Neural cell (in vitro differentiated cells): ENCODE results near the gene GDPD3.

Source experiments
- SMC3 ChIP-seq: fragments of 450-650 bp; conservative IDR thresholded peaks from 2 replicates; pipeline ENCODE4 v1.6.1; 2014; ENCODE audit warnings: antibody characterized with exemption, mild to moderate bottlenecking, moderate library complexity; ENCODE audit not compliant: poor library complexity
- TAF1 ChIP-seq: IDR thresholded peaks from 2 replicates; pipeline ENCODE4 v1.6.1; 2012; ENCODE audit warnings: low read depth
- TF ChIP-seq, protein P1 (sequence below): fragments of 450-650 bp; IDR thresholded peaks from 2 replicates; pipeline ENCODE4 v1.5.1; 2014; ENCODE audit warnings: antibody characterized with exemption, mild to moderate bottlenecking, moderate library complexity; ENCODE audit not compliant: poor library complexity, severe bottlenecking
- TF ChIP-seq, protein P2 (sequence below): IDR thresholded peaks from 2 replicates; pipeline ENCODE4 v1.6.1; 2012; ENCODE audit warnings: borderline replicate concordance

DNA sequence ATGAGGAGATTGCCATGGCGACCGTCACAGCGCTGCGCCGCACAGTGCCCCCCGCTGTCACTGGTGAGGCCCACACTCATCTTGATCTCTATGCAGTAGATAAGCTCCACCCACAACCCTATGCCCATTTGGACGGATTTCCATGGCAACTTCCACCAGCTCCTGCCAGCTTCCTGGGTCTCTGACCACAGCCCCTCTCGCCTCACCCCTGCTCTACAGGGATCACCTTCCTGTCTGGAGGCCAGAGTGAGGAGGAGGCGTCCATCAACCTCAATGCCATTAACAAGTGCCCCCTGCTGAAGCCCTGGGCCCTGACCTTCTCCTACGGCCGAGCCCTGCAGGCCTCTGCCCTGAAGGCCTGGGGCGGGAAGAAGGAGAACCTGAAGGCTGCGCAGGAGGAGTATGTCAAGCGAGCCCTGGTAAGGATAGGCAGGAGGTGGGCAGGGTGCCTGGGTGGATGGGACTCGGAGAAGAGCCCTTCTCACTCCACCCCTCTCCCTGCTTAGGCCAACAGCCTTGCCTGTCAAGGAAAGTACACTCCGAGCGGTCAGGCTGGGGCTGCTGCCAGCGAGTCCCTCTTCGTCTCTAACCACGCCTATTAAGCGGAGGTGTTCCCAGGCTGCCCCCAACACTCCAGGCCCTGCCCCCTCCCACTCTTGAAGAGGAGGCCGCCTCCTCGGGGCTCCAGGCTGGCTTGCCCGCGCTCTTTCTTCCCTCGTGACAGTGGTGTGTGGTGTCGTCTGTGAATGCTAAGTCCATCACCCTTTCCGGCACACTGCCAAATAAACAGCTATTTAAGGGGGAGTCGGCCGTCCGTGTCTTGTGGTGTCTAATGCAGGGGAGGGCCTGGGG lies 43.5 kb downstream of the GDPD3 start:
- TF ChIP-seq SMC3 (no peak), TAF1 (no peak)
- TF ChIP-seq, protein P1, sequence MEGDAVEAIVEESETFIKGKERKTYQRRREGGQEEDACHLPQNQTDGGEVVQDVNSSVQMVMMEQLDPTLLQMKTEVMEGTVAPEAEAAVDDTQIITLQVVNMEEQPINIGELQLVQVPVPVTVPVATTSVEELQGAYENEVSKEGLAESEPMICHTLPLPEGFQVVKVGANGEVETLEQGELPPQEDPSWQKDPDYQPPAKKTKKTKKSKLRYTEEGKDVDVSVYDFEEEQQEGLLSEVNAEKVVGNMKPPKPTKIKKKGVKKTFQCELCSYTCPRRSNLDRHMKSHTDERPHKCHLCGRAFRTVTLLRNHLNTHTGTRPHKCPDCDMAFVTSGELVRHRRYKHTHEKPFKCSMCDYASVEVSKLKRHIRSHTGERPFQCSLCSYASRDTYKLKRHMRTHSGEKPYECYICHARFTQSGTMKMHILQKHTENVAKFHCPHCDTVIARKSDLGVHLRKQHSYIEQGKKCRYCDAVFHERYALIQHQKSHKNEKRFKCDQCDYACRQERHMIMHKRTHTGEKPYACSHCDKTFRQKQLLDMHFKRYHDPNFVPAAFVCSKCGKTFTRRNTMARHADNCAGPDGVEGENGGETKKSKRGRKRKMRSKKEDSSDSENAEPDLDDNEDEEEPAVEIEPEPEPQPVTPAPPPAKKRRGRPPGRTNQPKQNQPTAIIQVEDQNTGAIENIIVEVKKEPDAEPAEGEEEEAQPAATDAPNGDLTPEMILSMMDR: no peak
- TF ChIP-seq, protein P2, sequence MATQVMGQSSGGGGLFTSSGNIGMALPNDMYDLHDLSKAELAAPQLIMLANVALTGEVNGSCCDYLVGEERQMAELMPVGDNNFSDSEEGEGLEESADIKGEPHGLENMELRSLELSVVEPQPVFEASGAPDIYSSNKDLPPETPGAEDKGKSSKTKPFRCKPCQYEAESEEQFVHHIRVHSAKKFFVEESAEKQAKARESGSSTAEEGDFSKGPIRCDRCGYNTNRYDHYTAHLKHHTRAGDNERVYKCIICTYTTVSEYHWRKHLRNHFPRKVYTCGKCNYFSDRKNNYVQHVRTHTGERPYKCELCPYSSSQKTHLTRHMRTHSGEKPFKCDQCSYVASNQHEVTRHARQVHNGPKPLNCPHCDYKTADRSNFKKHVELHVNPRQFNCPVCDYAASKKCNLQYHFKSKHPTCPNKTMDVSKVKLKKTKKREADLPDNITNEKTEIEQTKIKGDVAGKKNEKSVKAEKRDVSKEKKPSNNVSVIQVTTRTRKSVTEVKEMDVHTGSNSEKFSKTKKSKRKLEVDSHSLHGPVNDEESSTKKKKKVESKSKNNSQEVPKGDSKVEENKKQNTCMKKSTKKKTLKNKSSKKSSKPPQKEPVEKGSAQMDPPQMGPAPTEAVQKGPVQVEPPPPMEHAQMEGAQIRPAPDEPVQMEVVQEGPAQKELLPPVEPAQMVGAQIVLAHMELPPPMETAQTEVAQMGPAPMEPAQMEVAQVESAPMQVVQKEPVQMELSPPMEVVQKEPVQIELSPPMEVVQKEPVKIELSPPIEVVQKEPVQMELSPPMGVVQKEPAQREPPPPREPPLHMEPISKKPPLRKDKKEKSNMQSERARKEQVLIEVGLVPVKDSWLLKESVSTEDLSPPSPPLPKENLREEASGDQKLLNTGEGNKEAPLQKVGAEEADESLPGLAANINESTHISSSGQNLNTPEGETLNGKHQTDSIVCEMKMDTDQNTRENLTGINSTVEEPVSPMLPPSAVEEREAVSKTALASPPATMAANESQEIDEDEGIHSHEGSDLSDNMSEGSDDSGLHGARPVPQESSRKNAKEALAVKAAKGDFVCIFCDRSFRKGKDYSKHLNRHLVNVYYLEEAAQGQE: no peak
